GM12873 (cell line): ENCODE data around the gene CD300LF.

ENCODE experiments used
- TF ChIP-seq, protein P1 (sequence below): IDR thresholded peaks from 2 replicates; pipeline ENCODE4 v1.5.1; 2012; ENCODE audit warnings: low read depth, mild to moderate bottlenecking, moderate library complexity, low read length, control low read depth; ENCODE audit not compliant: insufficient read depth; ENCODE audit errors: missing control alignments

Gene CD300LF

DNA sequence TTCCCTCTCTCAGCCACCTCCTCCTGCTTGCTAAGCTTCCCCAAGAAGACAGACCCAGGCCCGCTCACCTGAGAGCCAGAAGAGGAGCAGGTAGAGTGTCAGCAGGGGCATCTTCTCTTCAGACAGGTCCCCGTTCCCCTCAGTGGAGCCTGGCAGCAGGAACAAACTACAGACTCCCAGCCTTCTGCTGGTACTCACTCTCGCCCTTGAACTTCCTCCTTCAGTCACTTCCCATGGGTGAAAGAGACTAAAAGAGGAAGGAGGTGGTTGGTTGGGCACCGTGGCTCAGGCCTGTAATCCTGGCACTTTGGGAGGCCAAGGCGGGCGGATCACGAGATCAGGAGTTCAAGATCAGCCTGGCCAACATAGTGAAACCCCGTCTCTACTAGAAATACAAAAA lies at the start of gene CD300LF:
CD300LF (minus strand) TSS at position 168 of the 400 bp plus-strand sequence; CDS start at position 111, 57 bp downstream.
- TF ChIP-seq, protein P1, sequence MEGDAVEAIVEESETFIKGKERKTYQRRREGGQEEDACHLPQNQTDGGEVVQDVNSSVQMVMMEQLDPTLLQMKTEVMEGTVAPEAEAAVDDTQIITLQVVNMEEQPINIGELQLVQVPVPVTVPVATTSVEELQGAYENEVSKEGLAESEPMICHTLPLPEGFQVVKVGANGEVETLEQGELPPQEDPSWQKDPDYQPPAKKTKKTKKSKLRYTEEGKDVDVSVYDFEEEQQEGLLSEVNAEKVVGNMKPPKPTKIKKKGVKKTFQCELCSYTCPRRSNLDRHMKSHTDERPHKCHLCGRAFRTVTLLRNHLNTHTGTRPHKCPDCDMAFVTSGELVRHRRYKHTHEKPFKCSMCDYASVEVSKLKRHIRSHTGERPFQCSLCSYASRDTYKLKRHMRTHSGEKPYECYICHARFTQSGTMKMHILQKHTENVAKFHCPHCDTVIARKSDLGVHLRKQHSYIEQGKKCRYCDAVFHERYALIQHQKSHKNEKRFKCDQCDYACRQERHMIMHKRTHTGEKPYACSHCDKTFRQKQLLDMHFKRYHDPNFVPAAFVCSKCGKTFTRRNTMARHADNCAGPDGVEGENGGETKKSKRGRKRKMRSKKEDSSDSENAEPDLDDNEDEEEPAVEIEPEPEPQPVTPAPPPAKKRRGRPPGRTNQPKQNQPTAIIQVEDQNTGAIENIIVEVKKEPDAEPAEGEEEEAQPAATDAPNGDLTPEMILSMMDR, result no peak

DNA sequence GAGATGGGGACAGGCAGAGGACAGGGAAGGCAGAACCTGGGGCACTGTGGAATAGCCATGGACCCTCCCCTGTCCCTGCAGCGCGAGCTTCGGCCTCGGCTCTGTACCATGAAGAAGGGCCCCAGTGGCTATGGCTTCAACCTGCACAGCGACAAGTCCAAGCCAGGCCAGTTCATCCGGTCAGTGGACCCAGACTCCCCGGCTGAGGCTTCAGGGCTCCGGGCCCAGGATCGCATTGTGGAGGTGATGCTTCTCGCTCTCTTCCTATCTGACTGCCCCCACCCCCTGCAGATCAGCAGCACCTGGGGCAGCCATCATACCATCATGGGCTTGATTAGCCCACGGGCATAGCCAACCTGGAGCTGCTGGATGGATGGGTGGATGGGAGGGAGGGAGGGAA lies 49.2 kb upstream of the CD300LF start:
- TF ChIP-seq, protein P1, result no peak

DNA sequence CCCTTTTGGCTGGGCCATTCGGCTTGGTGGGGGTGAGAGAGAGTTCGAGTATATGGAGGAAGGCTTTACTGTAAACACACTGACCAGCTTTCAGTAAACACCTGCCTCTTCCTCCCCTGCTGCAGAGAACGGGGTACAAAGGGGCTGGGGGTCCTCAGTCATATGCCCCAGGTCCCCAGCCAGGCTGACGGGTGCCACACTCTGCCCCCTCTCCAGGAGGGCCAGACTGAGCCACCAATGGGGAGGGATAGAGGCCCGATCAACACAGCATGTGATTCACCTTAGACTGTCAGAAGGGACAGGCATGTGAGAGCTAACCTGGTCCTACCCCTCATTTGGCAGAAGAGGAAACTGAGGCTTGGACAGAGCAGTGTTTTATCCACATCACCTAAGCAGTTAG lies 48.7 kb upstream of the CD300LF start:
- TF ChIP-seq, protein P1, result no peak

DNA sequence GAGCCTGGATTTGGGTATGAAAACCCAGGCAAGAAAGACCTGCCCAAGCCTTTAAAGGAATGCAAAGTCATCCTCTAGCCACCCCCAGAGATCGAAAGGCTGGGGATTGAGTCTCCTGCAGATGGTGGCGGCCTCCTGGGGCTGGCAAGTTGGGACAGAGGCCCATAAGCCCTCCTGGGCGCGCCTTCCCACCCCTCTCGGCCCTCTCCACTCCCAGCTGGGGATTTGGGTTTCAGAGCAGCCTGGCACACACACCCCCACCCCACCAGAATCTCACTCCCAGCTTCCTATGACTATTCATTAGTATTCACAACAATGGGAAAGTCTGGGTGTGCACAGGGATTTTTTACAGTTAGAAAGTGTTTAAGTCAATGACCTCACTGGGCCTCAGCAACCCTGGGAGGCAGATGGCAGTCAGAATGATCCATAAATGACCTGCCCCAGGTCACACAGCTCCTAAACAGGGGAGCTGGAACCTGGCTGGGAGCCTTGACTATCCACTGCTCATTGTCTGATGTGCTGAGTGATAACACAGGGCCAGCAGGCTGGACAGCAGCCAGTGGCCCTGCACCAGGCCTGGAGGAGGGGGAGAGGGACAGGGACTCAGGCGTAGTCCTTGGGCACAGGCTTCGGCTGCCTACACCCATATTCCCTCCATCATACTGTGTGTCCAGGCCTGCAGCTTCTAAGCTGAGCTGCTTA lies 47.8 kb upstream of the CD300LF start:
- TF ChIP-seq, protein P1, result no peak

DNA sequence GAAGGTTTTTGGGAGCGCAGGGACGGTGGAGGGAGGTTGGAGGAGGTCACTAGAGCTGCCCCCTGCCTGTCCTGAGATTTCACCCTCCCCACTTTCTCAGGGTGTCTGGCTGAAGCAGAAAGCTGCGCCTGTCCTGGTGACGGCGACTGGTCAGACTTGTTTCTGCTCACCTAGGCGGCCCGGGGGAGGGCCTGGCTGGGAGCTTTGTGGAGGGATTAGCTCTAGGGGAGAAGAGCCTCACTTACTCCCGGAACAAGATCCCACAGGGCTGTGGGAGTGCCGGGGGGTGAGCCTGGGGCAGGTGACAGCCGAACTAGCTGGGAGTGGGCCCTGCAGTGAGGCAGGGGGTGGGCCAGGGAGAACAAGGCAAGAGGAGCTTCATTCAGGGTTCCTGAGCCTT lies 47.2 kb upstream of the CD300LF start:
- TF ChIP-seq, protein P1, result no peak

DNA sequence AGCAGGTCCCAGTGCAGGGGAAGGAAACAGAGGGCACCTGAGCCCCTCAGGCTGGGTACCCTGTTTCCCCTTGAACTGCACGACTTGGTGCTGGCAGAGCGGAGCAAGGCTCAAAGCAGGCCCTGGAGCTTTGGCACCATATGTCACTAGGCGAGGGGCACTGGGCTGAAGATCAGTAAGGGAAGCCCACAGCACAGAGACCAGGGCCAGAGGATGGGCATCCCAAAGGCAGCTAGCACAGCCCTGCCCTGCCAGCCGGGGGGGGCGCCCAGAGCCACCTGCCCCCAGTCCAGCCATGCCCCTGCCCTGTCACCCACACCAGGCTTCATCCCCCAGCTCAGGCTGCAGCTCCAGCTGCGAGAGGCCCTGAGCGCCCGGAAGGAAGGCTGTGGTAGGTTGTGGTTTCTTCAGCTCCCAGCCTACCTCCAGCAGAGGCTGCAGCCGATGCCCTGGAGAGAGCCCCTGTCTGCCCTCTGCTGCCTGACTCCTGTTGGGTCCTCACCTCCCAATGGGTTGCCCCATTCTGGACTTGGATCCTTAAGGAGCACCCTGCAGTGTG lies 46.6 kb upstream of the CD300LF start:
- TF ChIP-seq, protein P1, result peak; percentile 54

DNA sequence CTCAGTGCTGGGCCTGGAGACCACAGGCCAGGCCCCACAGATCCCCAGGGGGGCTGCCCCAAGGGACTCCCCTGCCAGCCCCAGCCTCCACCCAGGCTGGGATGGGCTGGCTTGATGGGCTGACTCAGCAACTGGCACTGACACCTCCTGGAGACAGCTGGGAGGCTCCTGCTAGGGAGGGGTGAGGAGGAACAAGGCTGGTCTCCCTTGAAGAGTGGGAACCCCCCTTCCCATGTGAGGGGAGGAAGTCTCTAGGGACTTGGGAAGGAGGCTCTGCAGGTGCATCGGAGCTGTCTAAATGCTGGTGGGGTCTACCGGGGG lies 46.1 kb upstream of the CD300LF start:
- TF ChIP-seq, protein P1, result no peak
